ENCODE results near the gene NCAPG.

Gene NCAPG

GRCh38 chr4:17875402-17876070, 64.8 kb downstream of the NCAPG start:
- TF ChIP-seq ZNF274 (IDR thresholded peaks at IDR 0.05; ENCODE audit: low read depth, low read length), result no peak
- no peak overlapping the region for H3K4me3 ChIP-seq (ENCODE audit: low read length)

GRCh38 chr4:17876943-17877342, 66.2 kb downstream of the NCAPG start:
- no peak overlapping the region for H3K4me3 ChIP-seq (ENCODE audit: low read length)
- TF ChIP-seq ZNF274 (IDR thresholded peaks at IDR 0.05; ENCODE audit: low read depth, low read length), result no peak

DNA sequence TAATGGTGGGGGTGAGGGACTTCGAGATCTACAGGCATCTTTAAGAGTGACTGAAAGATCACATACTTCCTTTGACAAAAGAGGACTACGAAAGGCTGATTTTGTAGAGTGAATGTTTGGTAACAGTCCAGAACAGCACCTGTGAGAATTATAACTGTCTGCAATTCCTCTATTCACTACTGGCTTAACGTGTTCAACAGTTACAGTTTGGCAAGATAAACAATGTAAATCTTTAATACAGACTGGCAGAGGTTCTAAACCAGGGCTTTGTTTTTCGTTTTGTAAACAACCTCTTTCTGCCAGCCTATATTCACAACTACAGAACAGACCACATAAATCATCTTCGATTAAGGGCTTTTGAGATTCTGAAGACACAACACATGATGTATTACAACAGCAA, 66.9 kb downstream of the NCAPG start:
- no peak overlapping the region for H3K4me3 ChIP-seq (ENCODE audit: low read length)
- no peak for TF ChIP-seq ZNF274 (IDR thresholded peaks at IDR 0.05; ENCODE audit: low read depth, low read length)

DNA sequence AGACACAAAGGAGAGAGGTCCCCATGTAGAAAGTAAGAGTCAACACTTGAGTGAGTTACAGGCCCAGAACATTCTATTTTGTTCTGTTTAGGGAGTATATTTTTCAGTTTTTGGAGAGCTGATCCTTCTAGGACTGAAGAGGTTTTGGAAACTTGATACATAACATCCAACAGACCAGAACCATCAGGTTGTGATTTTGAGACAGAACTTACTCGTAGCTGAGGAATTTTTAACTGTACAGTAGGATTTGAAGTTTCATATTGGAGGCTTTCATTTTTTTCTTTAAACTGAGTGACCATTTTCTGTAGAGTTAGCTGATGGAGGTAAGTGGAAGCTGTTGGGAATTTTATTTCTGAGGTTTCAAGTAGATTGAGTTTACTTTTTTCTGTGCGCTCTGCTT, 73.3 kb downstream of the NCAPG start:
- TF ChIP-seq ZNF274 (IDR thresholded peaks at IDR 0.05; ENCODE audit: low read depth, low read length), result no peak

GRCh38 chr4:17884511-17884910, 73.7 kb downstream of the NCAPG start:
- no peak overlapping the region for H3K4me3 ChIP-seq (ENCODE audit: low read length)
- no peak for TF ChIP-seq ZNF274 (IDR thresholded peaks at IDR 0.05; ENCODE audit: low read depth, low read length)

More for the DNA sequence above, 73.3 kb downstream of the NCAPG start:
- H3K4me3 ChIP-seq (ENCODE audit: low read length), result no peak overlapping the region

DNA sequence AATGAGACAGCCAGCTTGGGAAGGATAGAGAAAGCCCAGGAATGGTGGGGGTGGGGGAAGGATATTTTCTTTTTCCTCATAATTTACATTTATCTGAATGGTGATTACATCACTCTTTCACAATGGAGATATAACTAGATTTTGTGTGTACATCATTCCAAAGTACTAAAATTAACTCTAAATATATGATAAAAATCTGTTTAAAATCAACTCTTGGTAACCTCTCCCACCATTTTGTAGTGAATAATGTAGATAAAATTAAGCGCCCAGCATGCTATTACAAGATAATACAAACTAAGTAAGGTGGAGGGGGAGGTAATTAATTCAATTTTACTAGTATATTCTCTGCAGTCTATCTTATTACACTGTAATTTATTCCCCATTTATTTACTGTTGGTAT, 78.9 kb downstream of the NCAPG start:
- no peak overlapping the region for H3K4me3 ChIP-seq (ENCODE audit: low read length)
- no peak for TF ChIP-seq ZNF274 (IDR thresholded peaks at IDR 0.05; ENCODE audit: low read depth, low read length)

DNA sequence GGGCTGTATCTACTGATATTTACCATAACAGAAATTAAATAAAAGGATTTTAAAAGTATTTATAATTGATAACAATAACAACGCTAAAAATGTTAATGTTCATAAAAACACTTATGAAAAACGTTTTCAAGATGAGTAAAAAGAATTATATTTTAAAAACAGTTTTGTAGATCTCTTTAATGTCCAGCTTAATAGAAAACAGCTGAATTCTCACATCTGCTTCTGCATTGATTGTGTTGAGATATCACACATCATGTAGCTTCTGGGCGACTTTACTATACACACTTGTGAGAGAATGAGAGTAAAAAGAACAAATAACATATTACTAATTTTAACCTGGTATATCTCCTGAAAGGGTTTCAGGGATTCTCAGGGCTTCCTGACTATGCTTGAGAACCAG, 83.6 kb downstream of the NCAPG start:
- H3K4me3 ChIP-seq (ENCODE audit: low read length), result no peak overlapping the region
- TF ChIP-seq ZNF274 (IDR thresholded peaks at IDR 0.05; ENCODE audit: low read depth, low read length), result no peak

Data from GM08714 (cell line).